GM19468 (cell line): ENCODE data around the gene KAT7.

Source experiments
- ATAC-seq: cut with Tn5 transposase; IDR thresholded peaks from one replicate; pipeline ENCODE4 v1.9.1; 2021; ENCODE audit warnings: mild to moderate bottlenecking, moderate library complexity, moderate number of reproducible peaks; ENCODE audit not compliant: unreplicated experiment; ENCODE audit errors: extremely low read depth

Gene KAT7

GRCh38 chr17:49836111-49837030, 47.9 kb downstream of the KAT7 start:
- no peak for ATAC-seq

GRCh38 chr17:49839455-49839854, 51.0 kb downstream of the KAT7 start:
- no peak for ATAC-seq

- no peak for ATAC-seq
Measured at GRCh38 chr17:49841548-49841947, 53.1 kb downstream of the KAT7 start.

GRCh38 chr17:49842371-49842770, 53.9 kb downstream of the KAT7 start:
- ATAC-seq, result no peak

GRCh38 chr17:49842846-49843245, 54.4 kb downstream of the KAT7 start:
- no peak for ATAC-seq

GRCh38 chr17:49843774-49844350, 55.4 kb downstream of the KAT7 start:
- ATAC-seq, result no peak

- no peak for ATAC-seq
Measured at GRCh38 chr17:49845321-49845720, 56.8 kb downstream of the KAT7 start.

GRCh38 chr17:49846938-49847712, 58.6 kb downstream of the KAT7 start:
- no peak for ATAC-seq

- ATAC-seq, result no peak
Measured at GRCh38 chr17:49848019-49848473, 59.6 kb downstream of the KAT7 start, which contains the start of gene TAC4. Gene TAC4 (minus strand): TSS chr17:49848069. CDS start chr17:49848017, 52 bp downstream.

GRCh38 chr17:49848739-49849138, 60.3 kb downstream of the KAT7 start:
- no peak for ATAC-seq

- ATAC-seq, result no peak
Measured at GRCh38 chr17:49850218-49850610, 61.7 kb downstream of the KAT7 start.

- no peak for ATAC-seq
Measured at GRCh38 chr17:49850772-49851386, 62.4 kb downstream of the KAT7 start.

GRCh38 chr17:49851387-49852291, 63.2 kb downstream of the KAT7 start:
- no peak for ATAC-seq

- no peak for ATAC-seq
Measured at GRCh38 chr17:49853470-49854015, 65.1 kb downstream of the KAT7 start.

- no peak for ATAC-seq
Measured at GRCh38 chr17:49854126-49854525, 65.6 kb downstream of the KAT7 start.

- no peak for ATAC-seq
Measured at GRCh38 chr17:49858796-49859195, 70.3 kb downstream of the KAT7 start.

GRCh38 chr17:49859991-49860953, 71.8 kb downstream of the KAT7 start:
- no peak for ATAC-seq
